ENCODE results near the gene CROCC2.

- TF ChIP-seq CTCF (conservative IDR thresholded peaks at IDR 0.05): no peak
- TF ChIP-seq ZFX (IDR thresholded peaks at IDR 0.05): no peak
Observed at GRCh38 chr2:240885566-240885965, 20.6 kb upstream of the CROCC2 start.
